ENCODE data around the gene RPS18. TPM values are rescaled to one million over a fixed set of nuclear protein-coding genes. Genes with fewer than 3 reads are reported as not detected.

RPS18 gene
- polyA plus RNA-seq, 3 donors = 2,430 to 3,295 (median 2,894) TPM

DNA sequence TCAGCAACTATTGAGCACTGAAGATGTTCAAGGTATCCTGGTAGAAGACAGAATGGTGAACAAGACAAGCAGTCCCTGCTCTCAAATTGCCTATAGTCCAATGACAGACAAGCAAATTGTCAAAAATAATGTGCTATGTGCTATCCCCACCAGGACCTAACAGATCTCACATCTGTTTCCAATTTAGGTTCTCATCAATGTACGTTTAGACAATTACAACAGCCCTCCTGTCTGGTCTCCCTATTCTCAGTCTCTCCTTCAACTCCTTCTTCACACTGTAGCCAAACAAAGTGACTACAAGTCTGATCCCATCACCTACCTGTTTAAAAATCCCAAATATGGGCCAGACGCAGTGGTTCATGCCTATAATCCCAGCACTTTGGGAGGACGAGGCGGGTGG lies 34.5 kb downstream of the RPS18 start:
- H3K27ac ChIP-seq (ENCODE audit: low read depth in 1 of 2, low read length in 2 of 2) = peak overlapping the region in 1 of 2 donors; percentile 6
- WGBS (ENCODE audit: insufficient coverage) = 97% methylated on average over 4 of the region's 4 CpGs

DNA sequence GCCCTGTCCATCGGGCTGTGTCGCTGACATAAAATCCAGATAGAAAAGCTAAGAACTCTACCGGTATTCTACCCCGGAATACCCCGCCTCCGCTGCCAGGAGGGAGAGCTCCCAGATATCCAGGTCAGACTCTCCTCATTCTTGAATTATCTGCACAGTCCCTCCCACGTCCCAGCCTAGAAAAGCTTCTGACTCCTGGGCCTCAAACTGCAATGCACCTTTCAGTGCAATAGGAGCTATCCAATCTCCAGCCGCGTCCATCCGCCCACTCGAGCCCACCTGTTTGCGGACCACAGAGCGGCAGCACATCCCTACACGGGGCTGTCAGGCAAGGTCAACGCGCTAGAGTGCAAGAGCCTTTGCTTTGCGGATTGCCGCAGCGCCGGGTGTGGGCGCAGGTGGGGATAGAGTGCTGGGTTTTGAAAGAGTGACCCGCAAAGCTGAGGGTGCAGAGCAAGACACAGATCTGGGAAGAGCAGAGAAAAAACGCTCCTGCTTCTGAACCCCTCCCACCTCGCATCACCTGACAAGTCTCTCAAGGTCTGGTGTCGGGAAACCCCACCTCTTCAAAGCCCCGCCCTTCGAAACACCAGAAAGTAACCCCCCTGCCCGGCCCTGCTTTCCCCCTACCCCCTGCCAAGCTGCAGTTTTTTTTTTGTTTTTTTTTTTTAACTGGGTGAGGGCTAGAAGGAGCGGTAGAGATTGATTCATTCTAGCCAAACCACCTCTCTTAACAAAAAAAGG lies 40.7 kb downstream of the RPS18 start:
- peak overlapping the region; percentile 75 to 98 (median 96) for H3K4me3 ChIP-seq (replicated peaks in 1 of 3; ENCODE audit: low read depth in 2 of 3, low read length in 3 of 3)
- peaks cover 29 to 52% of the 10 kb centered on the region in 2 donors for H3K36me3 Mint-ChIP-seq
- peak overlapping the region; percentile 98 to 100 for H3K27ac ChIP-seq (ENCODE audit: low read depth in 1 of 2, low read length in 2 of 2)
- WGBS (ENCODE audit: insufficient coverage) = 45% methylated on average over 13 of the region's 29 CpGs
- peaks cover 39 to 42% of the 10 kb centered on the region in 2 donors for H3K4me1 ChIP-seq (ENCODE audit: control insufficient read depth in 1 of 2, insufficient read depth in 2 of 2, low read length in 2 of 2)
- peaks cover 0 to 1% (median 0%) of the 10 kb centered on the region in 3 donors for H3K27me3 Mint-ChIP-seq (ENCODE audit: low read depth in 3 of 3)
- peaks cover 51% of the 10 kb centered on the region for H3K4me1 Mint-ChIP-seq
- peaks cover 68% of the 10 kb centered on the region for H4K20me1 ChIP-seq (ENCODE audit: insufficient read depth, low read length)
- intact Hi-C loops (cut with micrococcal nuclease) = loop anchor here in 1 of 2 donors (1.0 to 10.0 kb wide), 2 partner anchors 12 to 102 kb away; partner anchors contain the start of genes CUTA and PHF1
- peaks cover 0 to 3% (median 0%) of the 10 kb centered on the region in 7 donors for H3K9me3 Mint-ChIP-seq
- peaks cover 93% of the 10 kb centered on the region for H3K79me2 ChIP-seq (ENCODE audit: insufficient read depth, low read length)
- H3K9ac ChIP-seq (ENCODE audit: insufficient read depth, low read length, poor library complexity, severe bottlenecking) = peak overlapping the region; percentile 98
- H3K27ac Mint-ChIP-seq = peak overlapping the region; percentile 95 to 100 (median 99)
- TF ChIP-seq, protein P1, sequence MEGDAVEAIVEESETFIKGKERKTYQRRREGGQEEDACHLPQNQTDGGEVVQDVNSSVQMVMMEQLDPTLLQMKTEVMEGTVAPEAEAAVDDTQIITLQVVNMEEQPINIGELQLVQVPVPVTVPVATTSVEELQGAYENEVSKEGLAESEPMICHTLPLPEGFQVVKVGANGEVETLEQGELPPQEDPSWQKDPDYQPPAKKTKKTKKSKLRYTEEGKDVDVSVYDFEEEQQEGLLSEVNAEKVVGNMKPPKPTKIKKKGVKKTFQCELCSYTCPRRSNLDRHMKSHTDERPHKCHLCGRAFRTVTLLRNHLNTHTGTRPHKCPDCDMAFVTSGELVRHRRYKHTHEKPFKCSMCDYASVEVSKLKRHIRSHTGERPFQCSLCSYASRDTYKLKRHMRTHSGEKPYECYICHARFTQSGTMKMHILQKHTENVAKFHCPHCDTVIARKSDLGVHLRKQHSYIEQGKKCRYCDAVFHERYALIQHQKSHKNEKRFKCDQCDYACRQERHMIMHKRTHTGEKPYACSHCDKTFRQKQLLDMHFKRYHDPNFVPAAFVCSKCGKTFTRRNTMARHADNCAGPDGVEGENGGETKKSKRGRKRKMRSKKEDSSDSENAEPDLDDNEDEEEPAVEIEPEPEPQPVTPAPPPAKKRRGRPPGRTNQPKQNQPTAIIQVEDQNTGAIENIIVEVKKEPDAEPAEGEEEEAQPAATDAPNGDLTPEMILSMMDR (IDR thresholded peaks at IDR 0.05) = no peak
- peak overlapping the region; percentile 98 for H3K4me3 Mint-ChIP-seq
- H2AFZ ChIP-seq (ENCODE audit: insufficient read depth, low read depth, low read length, poor library complexity, severe bottlenecking) = peak overlapping the region; percentile 57
- peaks cover 14 to 39% of the 10 kb centered on the region in 2 donors for H3K36me3 ChIP-seq (replicated peaks in 1 of 2; ENCODE audit: control insufficient read depth in 1 of 2, insufficient read depth in 2 of 2, low read length in 2 of 2)
- no peaks in the 10 kb centered on the region for H3K9me3 ChIP-seq (replicated peaks in 1 of 2; ENCODE audit: control insufficient read depth in 1 of 2, insufficient read depth in 1 of 2, low read length in 2 of 2)
- no peaks in the 10 kb centered on the region for H3K27me3 ChIP-seq (ENCODE audit: control insufficient read depth in 2 of 2, insufficient read depth in 2 of 2, low read length in 2 of 2)
- peak overlapping the region; percentile 90 for H3K4me2 ChIP-seq (replicated peaks; ENCODE audit: extremely low read depth, low read length, poor library complexity, severe bottlenecking)
- peak; percentile 35 to 71 (median 61) for DNase-seq

More for the DNA sequence above, 34.5 kb downstream of the RPS18 start:
- DNase-seq = no peak
- Histone ChIP-seq H3K9ac (ENCODE audit: insufficient read depth, low read length, poor library complexity, severe bottlenecking) (no peak overlapping the region), H3K79me2 (ENCODE audit: insufficient read depth, low read length) (peaks cover 100% of the 10 kb centered on the region), H3K36me3 (replicated peaks in 1 of 2; ENCODE audit: control insufficient read depth in 1 of 2, insufficient read depth in 2 of 2, low read length in 2 of 2) (peaks cover 40 to 87% of the 10 kb centered on the region in 2 donors), H3K4me3 (replicated peaks in 1 of 3; ENCODE audit: low read depth in 2 of 3, low read length in 3 of 3) (no peak overlapping the region), H3K4me1 (ENCODE audit: control insufficient read depth in 1 of 2, insufficient read depth in 2 of 2, low read length in 2 of 2) (peaks cover 3 to 11% of the 10 kb centered on the region in 2 donors), H3K9me3 (replicated peaks in 1 of 2; ENCODE audit: control insufficient read depth in 1 of 2, insufficient read depth in 1 of 2, low read length in 2 of 2) (no peaks in the 10 kb centered on the region), H3K4me2 (replicated peaks; ENCODE audit: extremely low read depth, low read length, poor library complexity, severe bottlenecking) (no peak overlapping the region), H3K27me3 (ENCODE audit: control insufficient read depth in 2 of 2, insufficient read depth in 2 of 2, low read length in 2 of 2) (no peaks in the 10 kb centered on the region), H4K20me1 (ENCODE audit: insufficient read depth, low read length) (peaks cover 99% of the 10 kb centered on the region), H2AFZ (ENCODE audit: insufficient read depth, low read depth, low read length, poor library complexity, severe bottlenecking) (no peak overlapping the region)
- Mint-ChIP-seq H3K4me3 (no peak overlapping the region), H3K27ac (peak overlapping the region in 2 of 7 donors; percentile 42 to 62), H3K36me3 (peaks cover 53 to 84% of the 10 kb centered on the region in 2 donors), H3K27me3 (ENCODE audit: low read depth in 3 of 3) (no peaks in the 10 kb centered on the region), H3K4me1 (peaks cover 32% of the 10 kb centered on the region), H3K9me3 (peaks cover 0 to 1% (median 0%) of the 10 kb centered on the region in 7 donors)
- intact Hi-C loops (cut with micrococcal nuclease) = no loop called here
- TF ChIP-seq, protein P1 (IDR thresholded peaks at IDR 0.05) = no peak
